ENCODE measurements around the gene NELFCD. TPM values are rescaled to one million over a fixed set of nuclear protein-coding genes. Genes with fewer than 3 reads are reported as not detected.

The NELFCD gene
- total RNA-seq, 4 donors from 2014 or later: 15.9 to 66.6 (median 41.3) TPM

DNA sequence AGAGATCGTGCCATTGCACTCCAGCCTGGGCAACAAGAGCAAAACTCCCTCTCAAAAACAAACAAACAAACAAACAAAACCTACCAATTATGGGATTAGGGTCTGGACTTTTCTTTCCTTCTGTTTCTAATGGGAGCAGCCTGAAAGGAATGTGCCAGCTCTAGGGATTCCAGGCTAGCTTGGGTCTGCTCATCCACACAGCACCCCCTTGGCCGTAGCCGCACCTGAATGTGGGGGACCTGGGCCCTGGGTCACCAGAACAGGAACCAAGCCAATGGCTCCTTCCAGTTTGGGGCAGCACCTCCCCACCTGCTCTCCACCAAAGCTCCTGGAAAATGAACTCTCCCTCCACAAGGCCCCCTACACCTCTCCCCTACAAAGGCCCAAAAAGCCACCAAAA, 19.3 kb downstream of the NELFCD start:
- no peak overlapping the region for H3K4me3 ChIP-seq
- H3K27ac ChIP-seq: no peak overlapping the region
- TF ChIP-seq POLR2A (IDR thresholded peaks at IDR 0.05): no peak
- TF ChIP-seq, protein P1, sequence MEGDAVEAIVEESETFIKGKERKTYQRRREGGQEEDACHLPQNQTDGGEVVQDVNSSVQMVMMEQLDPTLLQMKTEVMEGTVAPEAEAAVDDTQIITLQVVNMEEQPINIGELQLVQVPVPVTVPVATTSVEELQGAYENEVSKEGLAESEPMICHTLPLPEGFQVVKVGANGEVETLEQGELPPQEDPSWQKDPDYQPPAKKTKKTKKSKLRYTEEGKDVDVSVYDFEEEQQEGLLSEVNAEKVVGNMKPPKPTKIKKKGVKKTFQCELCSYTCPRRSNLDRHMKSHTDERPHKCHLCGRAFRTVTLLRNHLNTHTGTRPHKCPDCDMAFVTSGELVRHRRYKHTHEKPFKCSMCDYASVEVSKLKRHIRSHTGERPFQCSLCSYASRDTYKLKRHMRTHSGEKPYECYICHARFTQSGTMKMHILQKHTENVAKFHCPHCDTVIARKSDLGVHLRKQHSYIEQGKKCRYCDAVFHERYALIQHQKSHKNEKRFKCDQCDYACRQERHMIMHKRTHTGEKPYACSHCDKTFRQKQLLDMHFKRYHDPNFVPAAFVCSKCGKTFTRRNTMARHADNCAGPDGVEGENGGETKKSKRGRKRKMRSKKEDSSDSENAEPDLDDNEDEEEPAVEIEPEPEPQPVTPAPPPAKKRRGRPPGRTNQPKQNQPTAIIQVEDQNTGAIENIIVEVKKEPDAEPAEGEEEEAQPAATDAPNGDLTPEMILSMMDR (IDR thresholded peaks at IDR 0.05): no peak
- H3K36me3 ChIP-seq: no peaks in the 10 kb centered on the region
- intact Hi-C loops (cut with DNase I; ENCODE audit: low total_unique reads): no loop called here
- H3K9me3 ChIP-seq: no peaks in the 10 kb centered on the region
- DNase-seq: no peak
- H3K4me1 ChIP-seq: no peaks in the 10 kb centered on the region
- no peaks in the 10 kb centered on the region for H3K27me3 ChIP-seq

DNA sequence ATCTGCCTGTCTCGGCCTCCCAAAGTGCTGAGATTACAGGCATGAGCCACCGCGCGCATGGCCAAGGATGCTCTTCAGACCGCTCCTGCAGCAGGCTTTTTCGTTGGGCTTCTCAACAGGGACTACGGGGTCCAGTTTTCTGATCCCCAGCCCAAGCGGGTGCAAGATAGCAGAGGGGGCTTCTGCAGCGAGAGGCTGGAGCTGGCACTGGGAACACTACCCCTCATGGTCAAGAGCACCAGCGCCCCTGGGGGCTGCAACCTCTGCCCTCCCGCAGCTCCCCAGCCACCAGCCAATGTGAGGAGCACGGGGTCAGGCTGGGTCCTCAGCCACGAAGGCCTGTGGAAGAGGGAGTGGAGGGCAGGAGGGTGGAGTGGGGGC, 20.0 kb downstream of the NELFCD start:
- no peaks in the 10 kb centered on the region for H3K27me3 ChIP-seq
- no peak overlapping the region for H3K27ac ChIP-seq
- DNase-seq: no peak
- intact Hi-C loops (cut with DNase I; ENCODE audit: low total_unique reads): no loop called here
- H3K4me3 ChIP-seq: no peak overlapping the region
- H3K36me3 ChIP-seq: no peaks in the 10 kb centered on the region
- H3K4me1 ChIP-seq: peaks cover 0 to 4% of the 10 kb centered on the region in 2 donors
- no peaks in the 10 kb centered on the region for H3K9me3 ChIP-seq
- TF ChIP-seq, protein P1 (IDR thresholded peaks at IDR 0.05): no peak
- TF ChIP-seq POLR2A (IDR thresholded peaks at IDR 0.05): no peak

GRCh38 chr20:59001449-59002171, 20.6 kb downstream of the NELFCD start:
- Histone ChIP-seq H3K36me3 (no peaks in the 10 kb centered on the region), H3K4me1 (peaks cover 0 to 4% of the 10 kb centered on the region in 2 donors), H3K9me3 (no peaks in the 10 kb centered on the region), H3K27ac (no peak overlapping the region), H3K27me3 (no peaks in the 10 kb centered on the region), H3K4me3 (no peak overlapping the region)
- no peak for DNase-seq
- intact Hi-C loops (cut with DNase I; ENCODE audit: low total_unique reads): no loop called here
- no peak for TF ChIP-seq POLR2A (IDR thresholded peaks at IDR 0.05)
- TF ChIP-seq, protein P1 (IDR thresholded peaks at IDR 0.05): no peak

DNA sequence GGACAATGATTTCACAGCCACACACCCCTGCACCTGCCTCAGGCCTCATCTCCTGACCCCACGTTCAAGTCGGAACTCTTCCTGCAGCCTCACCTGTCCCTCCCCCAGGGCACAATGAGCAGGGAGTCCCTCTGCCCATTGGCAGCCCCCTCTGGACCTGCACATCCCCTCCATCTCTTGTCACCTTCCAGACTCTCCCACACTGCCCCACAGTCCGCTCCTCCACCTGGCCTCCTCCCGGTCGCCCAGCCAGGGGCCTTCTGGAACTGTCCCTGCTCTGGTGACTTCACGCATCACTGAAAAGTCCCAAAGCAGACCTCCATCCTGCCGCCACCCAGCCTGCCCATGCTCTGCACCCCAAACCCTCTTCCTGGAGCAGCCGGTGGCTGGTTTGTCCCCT, 21.3 kb downstream of the NELFCD start:
- no peaks in the 10 kb centered on the region for H3K9me3 ChIP-seq
- no peak for TF ChIP-seq POLR2A (IDR thresholded peaks at IDR 0.05)
- TF ChIP-seq, protein P1 (IDR thresholded peaks at IDR 0.05): no peak
- intact Hi-C loops (cut with DNase I; ENCODE audit: low total_unique reads): no loop called here
- no peak overlapping the region for H3K4me3 ChIP-seq
- no peak for DNase-seq
- H3K36me3 ChIP-seq: no peaks in the 10 kb centered on the region
- peaks cover 0 to 4% of the 10 kb centered on the region in 2 donors for H3K4me1 ChIP-seq
- H3K27me3 ChIP-seq: no peaks in the 10 kb centered on the region
- H3K27ac ChIP-seq: no peak overlapping the region

DNA sequence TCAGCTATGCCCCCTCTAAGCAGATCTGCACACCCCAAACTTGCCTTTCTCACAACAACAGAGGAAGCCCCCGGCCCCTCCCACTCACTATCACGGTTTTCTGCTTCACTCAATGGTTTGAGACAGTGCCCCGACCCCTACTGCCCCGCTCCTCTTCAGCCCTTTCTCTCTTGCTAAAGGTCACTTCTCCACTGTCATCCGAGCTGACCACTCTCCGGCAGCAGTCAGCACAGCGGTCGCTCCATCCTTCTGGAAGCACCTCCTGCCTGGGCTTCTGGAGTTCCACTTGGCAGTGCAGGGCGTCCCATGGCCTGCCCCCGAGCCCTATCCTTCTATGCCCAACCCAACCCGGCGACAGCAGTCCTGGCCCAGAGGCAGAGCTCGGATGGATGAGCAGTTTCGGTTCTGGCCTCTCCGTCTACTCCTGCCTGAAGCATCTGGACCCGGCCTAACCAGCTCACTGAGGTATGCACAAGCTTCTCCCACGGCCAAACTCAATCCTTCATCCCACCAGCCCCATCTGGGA, 21.9 kb downstream of the NELFCD start:
- TF ChIP-seq, protein P1 (IDR thresholded peaks at IDR 0.05): no peak
- no peak for TF ChIP-seq POLR2A (IDR thresholded peaks at IDR 0.05)
- no peak overlapping the region for H3K4me3 ChIP-seq
- H3K27ac ChIP-seq: no peak overlapping the region
- no peaks in the 10 kb centered on the region for H3K9me3 ChIP-seq
- intact Hi-C loops (cut with DNase I; ENCODE audit: low total_unique reads): no loop called here
- H3K4me1 ChIP-seq: peaks cover 0 to 4% of the 10 kb centered on the region in 2 donors
- H3K36me3 ChIP-seq: no peaks in the 10 kb centered on the region
- no peaks in the 10 kb centered on the region for H3K27me3 ChIP-seq
- no peak for DNase-seq
